H1 (cell line): ENCODE results near the gene ZNF618. TPM values are rescaled to one million over a fixed set of nuclear protein-coding genes. Genes with fewer than 3 reads are reported as not detected.

Experiments used
- CTCF ChIA-PET: fragments of 300-600 bp; sonication (Branson Sonifier 250); formaldehyde crosslinking; loops from one replicate; lab custom pipeline; 2021; ENCODE audit not compliant: partially characterized antibody; lab: Charles Lee
- POLR2A ChIA-PET: fragments of 300-600 bp; sonication (Branson Sonifier 250); formaldehyde crosslinking; loops from one replicate; lab custom pipeline; 2021; ENCODE audit warnings: inconsistent platforms; ENCODE audit not compliant: partially characterized antibody; lab: Charles Lee
- DNase-seq, 2 experiments: peaks; one replicate each; pipeline versions ENCODE4 v3.0.0 to v3.0.0-alpha.2; 2010 to 2022; ENCODE audit warnings: low spot score in 2 of 2, low read depth in 1 of 2, mixed read lengths in 1 of 2
- FAIRE-seq: peaks from 2 replicates; lab custom pipeline; 2011; peaks lifted over from hg19 to GRCh38; lab: Jason Lieb, UNC
- H2AFZ ChIP-seq: 2 replicates; pipeline ENCODE4 v1.8.1; 2012; ENCODE audit warnings: low read length, inconsistent platforms
- H2AK5ac ChIP-seq: 2 replicates; pipeline ENCODE4 v1.6.1; 2013; ENCODE audit warnings: low read depth, low read length
- H2BK120ac ChIP-seq: replicated peaks from 2 replicates; pipeline ENCODE3; 2013; ENCODE audit warnings: low read depth, low read length, inconsistent platforms
- H2BK12ac ChIP-seq: 2 replicates; pipeline ENCODE4 v1.6.1; 2013; ENCODE audit warnings: low read depth, low read length
- H2BK15ac ChIP-seq: 2 replicates; pipeline ENCODE4 v1.6.1; 2013; ENCODE audit warnings: low read length
- H2BK20ac ChIP-seq: 2 replicates; pipeline ENCODE4 v1.6.1; 2013; ENCODE audit warnings: low read length
- H2BK5ac ChIP-seq: 2 replicates; pipeline ENCODE4 v1.6.1; 2013; ENCODE audit warnings: low read depth, low read length
- H3K14ac ChIP-seq: 2 replicates; pipeline ENCODE4 v1.6.1; 2013; ENCODE audit warnings: inconsistent platforms; ENCODE audit not compliant: insufficient read length
- H3K18ac ChIP-seq: 2 replicates; pipeline ENCODE4 v1.6.1; 2013; ENCODE audit warnings: low read length; ENCODE audit errors: extremely low read depth
- H3K23ac ChIP-seq: 2 replicates; pipeline ENCODE4 v1.6.1; 2013; ENCODE audit warnings: inconsistent platforms; ENCODE audit not compliant: insufficient read length
- H3K23me2 ChIP-seq: 2 replicates; pipeline ENCODE4 v1.6.1; 2013; ENCODE audit warnings: low read depth, low read length
- H3K27ac ChIP-seq: 2 replicates; pipeline ENCODE4 v1.6.1; 2011; ENCODE audit warnings: low read depth, low read length, inconsistent platforms
- H3K27me3 ChIP-seq, 4 experiments: replicated peaks in 1 of 4; 1 replicate in 1 of 4; 2 replicates in 3 of 4; pipeline versions ENCODE4 v1.6.1 to v1.8.1; 2011 to 2013; ENCODE audit warnings: low read length in 3 of 4, mild to moderate bottlenecking in 3 of 4, inconsistent platforms in 2 of 4, mixed read lengths in 2 of 4, moderate library complexity in 1 of 4; ENCODE audit not compliant: control insufficient read depth in 3 of 4, insufficient read depth in 3 of 4; ENCODE audit errors: extremely low read depth in 1 of 4
- H3K36me3 ChIP-seq, 4 experiments: 2 replicates each; pipeline versions ENCODE4 v1.6.1 to v1.8.1; 2011 to 2013; ENCODE audit warnings: mild to moderate bottlenecking in 4 of 4, low read length in 3 of 4, moderate library complexity in 2 of 4, control low read depth in 1 of 4, inconsistent platforms in 1 of 4; ENCODE audit not compliant: insufficient read depth in 4 of 4, control insufficient read depth in 2 of 4
- H3K4ac ChIP-seq: replicated peaks from 2 replicates; pipeline ENCODE3; 2013; ENCODE audit warnings: low read length, low read depth, mixed read lengths, inconsistent platforms; ENCODE audit not compliant: insufficient read length
- H3K4me1 ChIP-seq, 4 experiments: replicated peaks in 1 of 4; 1 replicate in 1 of 4; 2 replicates in 3 of 4; pipeline versions ENCODE4 v1.6.1 to v1.8.1; 2011 to 2013; ENCODE audit warnings: low read length in 3 of 4, inconsistent platforms in 2 of 4, mixed read lengths in 1 of 4; ENCODE audit not compliant: insufficient read depth in 4 of 4, control insufficient read depth in 3 of 4
- H3K4me2 ChIP-seq, 2 experiments: 2 replicates each; pipeline versions ENCODE4 v1.6.1 to v1.8.1; 2011 to 2013; ENCODE audit warnings: low read depth in 2 of 2, low read length in 2 of 2, control low read depth in 1 of 2, inconsistent platforms in 1 of 2, mild to moderate bottlenecking in 1 of 2; ENCODE audit not compliant: insufficient read depth in 1 of 2
- H3K4me3 ChIP-seq, 4 experiments: fragments of 200-600, 300-600 bp in 1 of 4; sonication (generic), shearing (Covaris generic), sonication (Bioruptor Twin) in 1 of 4; 2 replicates each; pipeline versions ENCODE4 v1.5.1 to v1.8.1; 2011 to 2016; ENCODE audit warnings: low read length in 4 of 4, low read depth in 3 of 4, control low read depth in 2 of 4, inconsistent platforms in 2 of 4, mild to moderate bottlenecking in 2 of 4, mixed read lengths in 1 of 4, moderate library complexity in 1 of 4; ENCODE audit not compliant: insufficient read depth in 2 of 4; ENCODE audit errors: extremely low read depth in 1 of 4
- H3K56ac ChIP-seq: replicated peaks from 2 replicates; pipeline ENCODE3; 2013; ENCODE audit warnings: low read depth, mild to moderate bottlenecking, mixed read lengths, low read length, inconsistent platforms; ENCODE audit not compliant: insufficient read length
- H3K79me1 ChIP-seq: 2 replicates; pipeline ENCODE4 v1.6.1; 2013; ENCODE audit warnings: low read depth, low read length, control low read depth
- H3K79me2 ChIP-seq, 2 experiments: 2 replicates each; pipeline versions ENCODE4 v1.6.1 to v1.8.1; 2012 to 2013; ENCODE audit warnings: low read length in 2 of 2, mild to moderate bottlenecking in 2 of 2, inconsistent platforms in 1 of 2; ENCODE audit not compliant: insufficient read depth in 2 of 2, control insufficient read depth in 1 of 2
- H3K9ac ChIP-seq, 4 experiments: replicated peaks in 1 of 4; 1 replicate in 1 of 4; 2 replicates in 3 of 4; pipeline versions ENCODE4 v1.6.1 to v1.8.1; 2011 to 2013; ENCODE audit warnings: low read depth in 3 of 4, low read length in 3 of 4, control low read depth in 2 of 4, mild to moderate bottlenecking in 2 of 4, moderate library complexity in 2 of 4, inconsistent platforms in 1 of 4; ENCODE audit errors: extremely low read depth in 1 of 4
- H3K9me3 ChIP-seq, 2 experiments: 2 replicates each; pipeline versions ENCODE4 v1.6.1 to v1.8.1; 2012 to 2013; ENCODE audit warnings: mild to moderate bottlenecking in 2 of 2, moderate library complexity in 2 of 2, control low read depth in 1 of 2, inconsistent platforms in 1 of 2, low read depth in 1 of 2, low read length in 1 of 2, mixed read lengths in 1 of 2; ENCODE audit not compliant: insufficient read depth in 2 of 2
- H4K20me1 ChIP-seq, 2 experiments: replicated peaks in 1 of 2; 2 replicates each; pipeline versions ENCODE3 to v1.8.1; 2011 to 2013; ENCODE audit warnings: inconsistent platforms in 2 of 2, low read length in 2 of 2, mild to moderate bottlenecking in 1 of 2; ENCODE audit not compliant: insufficient read depth in 2 of 2, control insufficient read depth in 1 of 2
- H4K5ac ChIP-seq: 2 replicates; pipeline ENCODE4 v1.6.1; 2013; ENCODE audit warnings: low read length, low read depth, mixed read lengths, inconsistent platforms; ENCODE audit not compliant: insufficient read length
- H4K8ac ChIP-seq: 2 replicates; pipeline ENCODE4 v1.8.0; 2013; ENCODE audit warnings: mild to moderate bottlenecking, moderate library complexity, low read length, inconsistent platforms; ENCODE audit not compliant: insufficient read depth; ENCODE audit errors: extremely low read depth
- H4K91ac ChIP-seq: replicated peaks from 2 replicates; pipeline ENCODE3; 2013; ENCODE audit warnings: low read length, mixed read lengths, inconsistent platforms; ENCODE audit not compliant: insufficient read length
- CHD1 ChIP-seq: IDR thresholded peaks from 2 replicates; pipeline ENCODE4 v1.6.1; 2012; ENCODE audit warnings: low read depth, low read length, improper control_type of control experiment
- HDAC2 ChIP-seq, 2 experiments: fragments of 300-600 bp in 1 of 2; sonication (generic) in 1 of 2; IDR thresholded peaks; 2 replicates each; pipeline ENCODE4 v1.6.1; 2011 to 2012; ENCODE audit warnings: low read depth in 2 of 2, low read length in 2 of 2, mild to moderate bottlenecking in 2 of 2, moderate library complexity in 2 of 2, borderline replicate concordance in 1 of 2, inconsistent platforms in 1 of 2
- MAFK ChIP-seq: IDR thresholded peaks from 2 replicates; pipeline ENCODE4 v1.6.1; 2012; ENCODE audit warnings: low read depth, mild to moderate bottlenecking, improper control_type of control experiment, low read length
- POLR2AphosphoS5 ChIP-seq: IDR thresholded peaks from 2 replicates; pipeline ENCODE4 v1.6.1; 2011; ENCODE audit warnings: low read depth, low read length
- RNF2 ChIP-seq: fragments of 200-900, 300-1000 bp; sonication (generic); IDR thresholded peaks from 2 replicates; pipeline ENCODE4 v1.7.1; 2016; ENCODE audit warnings: borderline replicate concordance, low read depth, mild to moderate bottlenecking, antibody characterized with exemption, low read length; ENCODE audit not compliant: poor library complexity, severe bottlenecking; ENCODE audit errors: missing control alignments
- SAP30 ChIP-seq: fragments of 300-600 bp; sonication (generic); IDR thresholded peaks from 2 replicates; pipeline ENCODE4 v1.7.1; 2012; ENCODE audit warnings: low read length, moderate library complexity, mild to moderate bottlenecking, inconsistent platforms; ENCODE audit not compliant: insufficient read depth, insufficient replicate concordance
- TAF7 ChIP-seq: optimal IDR thresholded peaks from 2 replicates; pipeline ENCODE3; 2011; ENCODE audit warnings: low read depth, mild to moderate bottlenecking, inconsistent platforms, low read length, moderate library complexity, borderline replicate concordance
- USF2 ChIP-seq: IDR thresholded peaks from 2 replicates; pipeline ENCODE4 v1.6.1; 2011; ENCODE audit warnings: low read length, improper control_type of control experiment
- WGBS, 2 experiments: shearing (Covaris generic) in 1 of 2; methylation state at CpG; one replicate each; pipeline versions ENCODE4 v1.1.6 to v1.1.7; 2013 to 2015; ENCODE audit warnings: low lambda C conversion rate in 2 of 2, mixed read lengths in 2 of 2, inconsistent platforms in 1 of 2, low coverage in 1 of 2, missing lambda C conversion rate in 1 of 2; ENCODE audit not compliant: insufficient replicate concordance in 2 of 2, insufficient coverage in 1 of 2, insufficient read length in 1 of 2; ENCODE audit errors: extremely low coverage in 1 of 2, missing lambda C conversion rate in 1 of 2; 5-methylcytosine and 5-hydroxymethylcytosine counted together
- polyA plus RNA-seq, 7 experiments: library from polyadenylated mRNA; depleted of rRNA in 3 of 7; stranded (reverse) in 5 of 7; unstranded in 2 of 7; fragments of >200 nt in 5 of 7; fragments of 200-250 nt in 2 of 7; gene quantifications; 1 replicate in 5 of 7; 2 replicates in 1 of 7; 4 replicates in 1 of 7; pipeline versions ENCODE4 v1.2.1 to v1.2.3, GENCODE V29; 2011 to 2013; ENCODE audit warnings: missing spikeins in 2 of 7, mixed read lengths in 2 of 7
- total RNA-seq: library from RNA; stranded (reverse); fragmentation: NEBNext Ultra II Directional; extraction: Animal tissue kit (Norgen Biotek cat#: 25700); gene quantifications from 2 replicates; pipeline ENCODE4 v1.2.1, GENCODE V29; 2021

Gene ZNF618
- total and polyA plus RNA-seq, 2 of the 8 experiments (the other 6 are each of a cell fraction or from before 2014, with no cell fraction given) = 9.6 to 28.5 TPM

GRCh38 chr9:114016629-114017423, 140.7 kb downstream of the ZNF618 start:
- Histone ChIP-seq H2BK15ac (no peak overlapping the region), H3K23ac (no peak overlapping the region), H2BK20ac (no peak overlapping the region), H3K18ac (no peak overlapping the region), H3K14ac (no peak overlapping the region), H3K9me3 (no peaks in the 10 kb centered on the region), H2BK5ac (no peak overlapping the region), H3K27ac (no peak overlapping the region), H3K56ac (no peak overlapping the region), H3K4me3 (no peak overlapping the region), H2BK120ac (no peak overlapping the region), H2BK12ac (no peak overlapping the region), H4K20me1 (no peaks in the 10 kb centered on the region), H3K4me1 (no peaks in the 10 kb centered on the region), H4K8ac (peak overlapping the region; percentile 25; the same call in 1 of the 2 replicates), H3K79me2 (no peaks in the 10 kb centered on the region), H2AK5ac (no peak overlapping the region), H3K4me2 (no peak overlapping the region), H3K27me3 (no peaks in the 10 kb centered on the region), H3K4ac (no peak overlapping the region), H3K23me2 (no peaks in the 10 kb centered on the region), H4K91ac (no peak overlapping the region), H4K5ac (no peak overlapping the region), H3K79me1 (no peaks in the 10 kb centered on the region), H3K36me3 (peaks cover 0 to 16% (median 5%) of the 10 kb centered on the region in 4 experiments; a peak in 6 of 8 replicates), H3K9ac (no peak overlapping the region), H2AFZ (no peak overlapping the region)
- 93% methylated on average over 12 of the region's 14 CpGs; no CpG with 5 or more reads in 1 of the 2 experiments for WGBS, 2 experiments
- CTCF ChIA-PET = interaction anchor here (0.6 to 2.5 kb wide), 3 partner anchors 17 to 494 kb away, joined by 3 to 9 read pairs (median 4); no protein-coding TSS in a partner anchor
- peak in 1 of 2 experiments; percentile 37 for DNase-seq
- no peak for FAIRE-seq
- POLR2A ChIA-PET = no interaction called here
- no peak for TF ChIP-seq TAF7
- no peak for TF ChIP-seq USF2
- TF ChIP-seq POLR2AphosphoS5 = no peak
- no peak for TF ChIP-seq SAP30
- TF ChIP-seq RNF2 = no peak
- TF ChIP-seq CHD1 = no peak
- TF ChIP-seq HDAC2 (IDR thresholded peaks at IDR 0.05; ENCODE audit: borderline replicate concordance in 1 of 2, low read depth in 2 of 2, low read length in 2 of 2) = no peak
- no peak for TF ChIP-seq MAFK
